Progenitor cell of endocrine pancreas (in vitro differentiated cells): ENCODE data around the gene KIAA0319L. TPM values are rescaled to one million over a fixed set of nuclear protein-coding genes. Genes with fewer than 3 reads are reported as not detected.
"Not testable (repeated sequence)": the region's sequence is repeated elsewhere in the genome, so short reads cannot be mapped to it uniquely, and the experiment has no call there.

Experiments used
- DNase-seq: peaks from one replicate; pipeline ENCODE4 v3.0.0; 2021; ENCODE audit warnings: low spot score; ENCODE audit not compliant: unreplicated experiment
- H3K27ac Mint-ChIP-seq: 2 replicates; pipeline ENCODE4 v1.8.0; 2021; ENCODE audit warnings: mild to moderate bottlenecking, moderate library complexity, mixed read lengths
- H3K27me3 Mint-ChIP-seq: 2 replicates; pipeline ENCODE4 v1.8.0; 2021; ENCODE audit warnings: mixed read lengths
- H3K36me3 Mint-ChIP-seq: 2 replicates; pipeline ENCODE4 v1.8.0; 2022; ENCODE audit warnings: mixed read lengths; ENCODE audit not compliant: insufficient read depth
- H3K4me1 Mint-ChIP-seq: 2 replicates; pipeline ENCODE4 v1.8.0; 2021; ENCODE audit warnings: low read depth, mixed read lengths
- H3K4me3 Mint-ChIP-seq: 2 replicates; pipeline ENCODE4 v1.8.0; 2021; ENCODE audit warnings: low read depth, mild to moderate bottlenecking, moderate library complexity, mixed read lengths
- H3K9me3 Mint-ChIP-seq: 2 replicates; pipeline ENCODE4 v1.8.0; 2021; ENCODE audit warnings: low read depth, mixed read lengths
- CTCF ChIP-seq: fragments of 200-600 bp; sonication (generic); IDR thresholded peaks from one replicate; pipeline ENCODE4 v1.5.0; 2021; ENCODE audit warnings: antibody characterized with exemption, mild to moderate bottlenecking; ENCODE audit not compliant: unreplicated experiment
- total RNA-seq: library from RNA; stranded (reverse); gene quantifications from 2 replicates; pipeline ENCODE4 v1.2.1, GENCODE V29; 2021

The KIAA0319L gene
- total RNA-seq, 1 donor from 2014 or later: 70.0 TPM

GRCh38 chr1:35589516-35590427, 32.6 kb upstream of the KIAA0319L start:
- Mint-ChIP-seq H3K4me3 (no peak overlapping the region), H3K4me1 (peaks cover 13% of the 10 kb centered on the region), H3K36me3 (no peaks in the 10 kb centered on the region), H3K9me3 (no peaks in the 10 kb centered on the region), H3K27ac (peak overlapping the region; percentile 82), H3K27me3 (peaks cover 3% of the 10 kb centered on the region)
- TF ChIP-seq CTCF: no peak
- no peak for DNase-seq

DNA sequence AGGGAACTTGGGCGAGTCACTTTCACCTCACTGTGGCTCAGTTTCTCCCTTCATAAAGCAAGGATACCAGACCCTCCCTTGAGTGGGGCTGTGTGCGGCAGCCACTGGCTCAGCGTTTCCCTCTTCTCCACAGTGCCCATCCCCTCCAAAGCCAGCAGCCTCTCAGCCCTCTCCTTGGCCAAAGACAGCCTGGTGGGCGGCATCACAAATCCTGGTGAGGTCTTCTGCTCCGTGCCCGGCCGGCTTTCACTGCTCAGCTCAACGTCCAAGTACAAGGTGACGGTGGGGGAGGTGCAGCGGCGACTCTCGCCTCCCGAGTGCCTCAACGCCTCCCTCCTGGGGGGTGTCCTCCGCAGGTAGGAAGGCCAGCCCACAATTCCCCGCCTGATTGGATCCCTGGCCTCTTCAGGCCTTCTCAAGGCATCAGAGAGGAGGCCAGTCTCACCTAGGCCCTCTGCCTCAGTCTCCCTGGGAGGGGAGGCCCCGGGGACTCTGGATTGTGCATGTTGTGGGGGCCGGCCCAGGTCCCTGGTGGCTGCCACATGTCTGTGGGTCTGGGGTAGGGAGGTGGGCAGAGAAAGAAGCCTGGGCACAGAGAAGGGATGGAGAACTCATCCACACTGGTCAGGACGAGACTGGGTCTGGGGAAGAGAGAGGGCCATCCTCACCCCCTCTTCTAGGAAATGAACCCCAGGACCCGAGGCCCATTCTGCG, 31.2 kb upstream of the KIAA0319L start:
- peaks cover 3% of the 10 kb centered on the region for H3K27me3 Mint-ChIP-seq
- TF ChIP-seq CTCF: no peak
- no peaks in the 10 kb centered on the region for H3K9me3 Mint-ChIP-seq
- no peaks in the 10 kb centered on the region for H3K36me3 Mint-ChIP-seq
- no peak for DNase-seq
- H3K4me1 Mint-ChIP-seq: peaks cover 7% of the 10 kb centered on the region
- H3K27ac Mint-ChIP-seq: no peak overlapping the region
- H3K4me3 Mint-ChIP-seq: no peak overlapping the region

DNA sequence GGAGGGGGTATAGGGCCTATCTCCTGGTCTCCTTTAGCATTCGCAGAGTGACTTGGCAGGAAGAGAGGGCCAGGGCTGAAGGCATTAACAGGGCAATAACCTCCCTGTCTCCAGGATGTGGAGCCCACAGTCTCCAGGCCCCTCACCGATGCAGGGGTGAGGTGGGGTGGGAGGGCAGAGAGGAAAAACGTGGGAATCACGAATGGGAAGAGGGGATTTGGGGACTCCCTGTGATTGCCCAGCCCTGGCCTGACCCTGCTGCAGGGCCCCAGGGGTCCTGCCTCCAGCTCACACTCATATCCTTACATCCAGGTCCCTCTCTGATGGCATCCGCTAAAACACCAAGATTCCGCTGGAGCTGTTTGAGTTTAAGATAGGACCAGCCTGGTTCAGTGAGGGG, 30.5 kb upstream of the KIAA0319L start:
- DNase-seq: no peak
- Mint-ChIP-seq H3K9me3 (no peaks in the 10 kb centered on the region), H3K4me3 (no peak overlapping the region), H3K27me3 (peaks cover 3% of the 10 kb centered on the region), H3K36me3 (no peaks in the 10 kb centered on the region), H3K27ac (no peak overlapping the region), H3K4me1 (peaks cover under 1% of the 10 kb centered on the region)
- TF ChIP-seq CTCF: no peak

- no peak for TF ChIP-seq CTCF
- DNase-seq: no peak
- no peaks in the 10 kb centered on the region for H3K9me3 Mint-ChIP-seq
- H3K36me3 Mint-ChIP-seq: no peaks in the 10 kb centered on the region
- H3K4me1 Mint-ChIP-seq: no peaks in the 10 kb centered on the region
- H3K27me3 Mint-ChIP-seq: peaks cover 3% of the 10 kb centered on the region
- H3K4me3 Mint-ChIP-seq: no peak overlapping the region
- H3K27ac Mint-ChIP-seq: no peak overlapping the region
Measured at GRCh38 chr1:35586808-35587207, 29.6 kb upstream of the KIAA0319L start.

DNA sequence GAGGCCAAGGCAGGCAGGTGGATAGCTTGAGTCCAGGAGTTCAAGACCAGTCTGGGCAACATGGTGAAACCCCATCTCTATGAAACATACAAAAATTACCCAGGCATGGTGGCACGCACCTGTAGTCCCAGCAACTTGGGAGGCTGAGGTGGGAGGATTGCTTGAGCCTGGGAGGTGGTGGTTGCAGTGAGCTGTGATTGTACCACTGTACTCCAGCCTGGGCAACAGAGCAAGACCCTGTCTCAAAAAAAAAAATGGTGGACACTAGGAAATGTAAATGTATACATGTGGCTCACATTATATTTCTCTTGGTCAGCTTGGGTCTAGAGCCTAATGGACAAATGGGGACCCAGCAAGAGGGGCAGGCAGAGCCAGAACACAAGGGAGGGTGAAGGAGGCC, 28.6 kb upstream of the KIAA0319L start:
- not testable (repeated sequence) for DNase-seq, H3K4me3 Mint-ChIP-seq, H3K9me3 Mint-ChIP-seq, H3K27me3 Mint-ChIP-seq, H3K4me1 Mint-ChIP-seq, H3K36me3 Mint-ChIP-seq, H3K27ac Mint-ChIP-seq
